HL-60 (cell line): ENCODE data around the gene FNDC3B.

Source experiments
- CTCF ChIP-seq: IDR thresholded peaks from one replicate; pipeline ENCODE4 v1.5.1; 2011; ENCODE audit warnings: low read length, control low read depth, inconsistent platforms; ENCODE audit not compliant: insufficient read depth
- GABPA ChIP-seq: IDR thresholded peaks from 2 replicates; pipeline ENCODE4 v1.6.1; 2012; ENCODE audit warnings: low read depth

GRCh38 chr3:172442606-172443005 lies 403.2 kb downstream of the FNDC3B start:
- no peak for TF ChIP-seq CTCF
- TF ChIP-seq GABPA: no peak
